GM15510 (cell line): Measurements from ENCODE around the gene PTPRN2.

ENCODE experiments used
- POLR2A ChIP-seq: IDR thresholded peaks from 3 replicates; pipeline ENCODE4 v1.6.1; 2011; ENCODE audit warnings: borderline replicate concordance; ENCODE audit not compliant: insufficient read length; ENCODE audit errors: extremely low read depth

The PTPRN2 gene

DNA sequence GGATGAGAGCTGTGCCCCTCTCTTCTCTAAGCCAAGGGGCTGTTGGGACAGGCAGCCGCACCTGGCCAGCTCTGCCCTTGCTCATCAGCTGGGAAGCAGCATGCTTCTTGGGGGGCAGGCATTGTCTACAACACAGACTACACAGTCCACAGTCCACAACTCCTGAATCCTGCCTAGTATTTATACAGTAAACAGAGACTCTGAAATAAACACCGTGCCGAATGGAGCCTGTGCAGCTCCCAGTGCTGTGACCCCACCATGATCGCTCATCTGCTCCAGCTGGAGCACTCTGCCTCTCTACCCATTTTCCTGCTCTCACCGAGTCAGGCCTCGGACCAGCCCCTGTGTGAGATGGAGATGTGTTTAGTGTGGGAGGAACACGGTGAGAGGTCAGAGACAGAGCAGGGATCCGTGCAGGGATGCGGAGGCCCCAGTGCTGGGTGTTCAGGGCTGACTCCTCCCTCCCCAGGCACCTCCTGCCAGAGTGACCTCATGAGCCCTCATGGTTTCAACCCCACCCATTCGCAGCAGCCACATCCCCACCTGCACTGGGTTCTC lies 642.8 kb downstream of the PTPRN2 start:
- TF ChIP-seq POLR2A: no peak

DNA sequence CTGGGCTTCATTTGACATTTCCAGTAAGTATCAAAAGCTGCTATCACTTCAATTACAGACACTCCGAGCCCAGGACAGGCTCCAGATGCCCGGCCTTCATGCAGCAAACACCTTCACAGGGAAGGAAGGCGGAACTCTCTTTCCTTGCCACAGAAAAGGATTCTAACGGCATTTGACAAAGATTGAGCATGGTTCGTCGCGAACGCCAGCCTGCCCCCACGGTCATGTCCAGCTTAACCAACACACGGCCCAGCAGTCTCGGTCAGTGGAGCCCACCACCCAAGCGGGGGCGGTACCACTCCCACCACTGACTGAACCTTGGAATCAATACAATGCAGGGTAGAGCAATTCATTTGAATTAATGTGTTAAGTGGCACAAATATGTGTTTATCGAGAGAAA lies 643.6 kb downstream of the PTPRN2 start:
- no peak for TF ChIP-seq POLR2A

DNA sequence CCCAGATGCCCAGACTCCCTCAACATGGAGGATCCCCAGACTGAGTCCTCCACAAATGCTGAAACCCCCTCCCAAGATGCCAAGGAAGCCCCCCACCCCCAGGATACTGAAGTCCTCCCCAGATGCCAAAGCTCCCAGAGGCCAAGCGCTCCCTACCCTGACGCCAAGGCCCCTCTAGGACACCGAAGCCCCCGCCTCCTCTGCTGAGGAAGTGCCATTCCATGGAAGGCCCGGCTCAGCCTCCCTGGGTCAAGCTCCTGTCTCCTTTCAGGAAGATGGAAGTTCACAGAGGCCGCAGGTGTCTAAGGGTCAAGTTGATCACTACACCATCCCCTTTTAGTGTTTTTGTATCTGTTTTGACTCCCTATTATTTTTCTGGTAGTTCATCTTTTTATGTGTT lies 644.1 kb downstream of the PTPRN2 start:
- no peak for TF ChIP-seq POLR2A

DNA sequence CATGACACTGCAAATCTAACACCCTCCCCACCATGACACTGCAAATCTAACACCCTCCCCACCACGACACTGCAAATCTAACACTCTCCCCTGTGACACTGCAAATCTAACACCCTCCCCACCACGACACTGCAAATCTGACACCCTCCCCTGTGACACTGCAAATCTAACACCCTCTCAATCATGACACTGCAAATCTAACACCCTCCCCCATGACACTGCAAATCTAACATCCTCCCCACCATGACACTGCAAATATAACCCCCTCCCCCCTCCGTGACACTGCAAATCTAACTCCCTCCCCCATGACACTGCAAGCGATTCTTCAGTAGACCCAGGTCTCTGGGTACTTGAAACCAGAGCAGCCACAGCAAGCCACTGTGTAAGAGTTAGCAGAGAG lies 646.4 kb downstream of the PTPRN2 start:
- TF ChIP-seq POLR2A: no peak

DNA sequence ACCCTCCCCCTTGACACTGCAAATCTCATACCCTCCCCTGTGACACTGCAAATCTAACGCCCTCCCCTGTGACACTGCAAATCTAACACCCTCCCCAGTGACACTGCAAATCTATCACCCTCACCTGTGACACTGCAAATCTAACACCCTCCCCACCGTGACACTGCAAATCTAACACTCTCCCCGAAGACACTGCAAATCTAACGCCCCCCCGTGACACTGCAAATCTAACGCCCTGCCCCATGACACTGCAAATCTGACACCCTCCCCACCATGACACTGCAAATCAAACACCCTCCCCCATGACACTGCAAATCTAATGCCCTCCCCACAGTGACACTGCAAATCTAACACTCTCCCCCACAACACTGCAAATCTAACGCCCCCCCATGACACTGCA lies 647.1 kb downstream of the PTPRN2 start:
- no peak for TF ChIP-seq POLR2A

DNA sequence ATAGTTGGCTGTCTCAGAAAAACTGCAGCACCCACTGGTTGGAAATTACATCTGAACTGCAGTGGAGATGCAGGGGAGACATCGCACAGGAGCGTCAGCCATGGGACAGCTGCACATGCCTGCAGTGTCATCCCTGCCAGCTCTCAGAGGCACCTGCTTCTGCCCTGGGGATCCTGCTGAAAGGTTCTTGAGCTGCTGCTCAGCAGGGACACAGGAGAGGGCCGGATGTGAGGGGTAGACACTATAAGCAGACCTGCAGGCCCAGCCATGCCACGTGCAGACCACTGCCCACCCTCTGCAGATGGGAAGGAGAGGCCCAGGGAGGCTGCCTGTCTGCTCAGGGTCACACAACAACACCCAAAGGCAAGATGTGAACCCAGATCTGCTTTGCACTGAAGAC lies 649.4 kb downstream of the PTPRN2 start:
- no peak for TF ChIP-seq POLR2A

DNA sequence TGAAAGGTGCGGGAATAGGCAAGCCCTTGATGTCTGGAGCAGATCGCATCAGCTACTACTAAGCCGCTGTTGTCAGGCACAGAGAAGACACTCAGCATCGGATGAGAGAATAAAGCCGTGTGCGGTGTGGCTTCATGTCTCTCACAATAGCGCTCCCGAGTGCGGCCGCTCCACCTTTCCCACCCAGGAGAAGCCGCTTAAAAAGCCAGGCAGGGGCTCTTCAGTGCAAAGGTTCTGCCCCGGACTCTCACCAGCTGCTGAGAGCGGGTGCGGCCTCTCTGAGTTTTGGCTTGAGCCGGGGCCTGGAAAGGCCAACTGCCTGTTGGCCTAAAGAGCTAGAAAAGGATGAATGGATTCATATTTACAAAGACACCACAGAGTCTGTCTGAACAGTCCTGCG lies 650.2 kb downstream of the PTPRN2 start:
- no peak for TF ChIP-seq POLR2A

DNA sequence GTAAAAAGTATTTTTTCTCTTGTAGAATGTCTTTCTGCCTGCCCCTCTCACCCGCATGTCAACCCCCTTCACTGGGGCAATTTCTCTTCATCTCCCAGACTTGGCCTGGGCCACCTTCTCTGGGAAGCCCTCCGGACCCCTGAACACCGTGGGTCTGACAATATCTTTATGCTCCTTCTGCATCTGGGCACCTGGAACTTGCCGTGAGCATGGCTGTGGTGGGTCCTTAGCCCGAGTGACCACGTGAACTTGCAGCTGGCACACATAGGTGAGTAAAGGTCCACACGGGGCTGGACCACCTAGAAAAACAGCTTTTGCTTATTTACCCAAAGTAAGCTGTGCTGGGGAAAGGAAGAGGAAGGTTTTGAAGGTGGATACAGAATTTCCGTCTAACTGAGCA lies 650.6 kb downstream of the PTPRN2 start:
- no peak for TF ChIP-seq POLR2A

DNA sequence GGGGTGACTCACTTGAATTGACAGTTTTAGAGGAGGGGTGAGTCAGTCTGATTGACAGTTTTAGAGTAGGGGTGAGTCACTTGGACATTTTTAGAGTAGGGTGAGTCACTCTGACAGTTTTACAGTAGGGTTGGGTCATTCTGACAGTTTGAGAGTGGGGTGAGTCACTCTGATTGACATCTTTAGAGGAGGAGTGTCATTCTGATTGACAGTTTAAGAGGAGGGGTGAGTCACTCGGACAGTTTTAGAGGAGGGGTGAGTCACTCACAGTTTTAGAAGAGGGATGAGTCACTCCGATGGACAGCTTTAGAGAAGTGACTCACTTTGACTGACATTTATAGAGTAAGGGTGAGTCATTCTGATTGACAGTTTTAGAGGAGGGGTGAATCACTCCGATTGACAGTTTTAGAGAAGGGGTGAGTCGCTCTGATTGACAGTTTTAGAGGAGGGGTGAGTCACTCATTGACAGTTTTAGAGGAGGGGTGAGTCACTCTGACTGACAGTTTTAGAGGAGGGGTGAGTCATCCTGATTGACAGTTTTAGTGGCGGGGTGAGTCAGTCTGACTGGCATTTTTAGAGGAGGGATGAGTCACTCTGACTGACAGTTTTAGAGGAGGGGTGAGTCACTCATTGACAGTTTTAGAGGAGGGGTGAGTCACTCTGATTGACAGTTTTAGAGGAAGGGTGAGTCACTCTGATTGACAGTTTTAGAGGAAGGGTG lies 655.0 kb downstream of the PTPRN2 start:
- TF ChIP-seq POLR2A: no peak

DNA sequence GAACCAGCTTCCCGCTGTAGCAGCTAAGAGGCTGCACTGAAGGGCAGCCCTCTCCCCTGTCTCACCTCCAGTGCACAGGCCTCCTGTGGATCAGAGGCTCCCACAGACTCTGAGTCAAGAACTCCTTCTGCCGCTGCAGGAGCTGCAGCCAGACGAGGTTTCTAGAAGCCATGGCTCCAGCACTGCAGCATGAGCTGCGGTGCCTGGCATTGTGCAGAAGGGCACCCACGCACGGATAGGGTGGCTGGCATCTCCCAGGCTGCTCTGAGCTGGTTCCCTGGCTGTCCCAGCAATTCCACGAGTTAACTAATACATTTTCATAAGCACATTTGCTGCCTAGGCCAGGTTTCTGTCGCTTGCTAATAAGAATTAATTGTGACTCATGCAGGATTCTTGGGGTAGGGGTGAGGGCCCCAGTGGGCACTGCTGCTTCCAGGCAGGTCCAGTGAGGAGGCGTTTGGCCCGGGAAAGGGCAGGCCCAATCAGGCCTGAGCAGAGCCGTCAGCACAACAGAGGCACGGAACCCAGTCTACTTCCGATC lies 656.6 kb downstream of the PTPRN2 start:
- no peak for TF ChIP-seq POLR2A

DNA sequence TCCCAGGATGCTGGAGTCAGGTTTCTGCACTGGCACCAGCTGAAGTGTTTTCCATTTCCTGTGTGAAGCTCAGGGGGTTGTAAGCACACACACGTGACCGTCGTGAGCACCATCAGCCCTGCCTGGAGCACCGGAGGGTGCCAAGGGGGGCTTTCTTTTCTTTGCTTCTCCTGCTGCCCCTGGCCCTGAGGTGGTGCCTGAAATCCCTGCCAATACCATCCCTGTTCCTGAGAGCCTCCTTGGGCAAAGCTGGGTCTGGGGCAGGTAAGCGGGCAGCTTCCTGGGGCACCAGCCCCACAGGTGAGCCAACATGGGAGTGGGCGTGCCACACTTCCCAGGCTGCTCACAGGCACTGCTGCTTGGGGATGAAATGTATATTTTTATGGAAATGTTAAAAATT lies 657.2 kb downstream of the PTPRN2 start:
- no peak for TF ChIP-seq POLR2A

DNA sequence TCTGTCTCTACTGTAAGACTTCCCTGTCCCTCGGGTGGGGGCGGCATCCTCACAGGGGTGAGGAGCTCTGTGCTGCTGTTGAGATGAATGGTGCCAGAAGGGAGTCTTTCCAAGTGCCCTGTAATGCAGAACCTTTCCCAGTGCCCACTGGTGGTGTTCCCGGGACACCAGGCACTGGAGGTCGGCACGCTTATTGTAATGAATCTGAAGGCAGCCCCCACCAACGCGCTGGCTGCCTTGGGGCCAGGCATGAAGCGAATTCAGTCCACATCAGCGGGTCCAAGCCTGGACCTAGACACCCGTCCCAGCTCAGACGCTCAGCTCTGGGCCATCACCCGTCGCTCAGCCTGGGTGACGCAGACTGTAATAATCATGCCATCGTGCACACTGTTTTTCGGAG lies 658.0 kb downstream of the PTPRN2 start:
- TF ChIP-seq POLR2A: no peak

DNA sequence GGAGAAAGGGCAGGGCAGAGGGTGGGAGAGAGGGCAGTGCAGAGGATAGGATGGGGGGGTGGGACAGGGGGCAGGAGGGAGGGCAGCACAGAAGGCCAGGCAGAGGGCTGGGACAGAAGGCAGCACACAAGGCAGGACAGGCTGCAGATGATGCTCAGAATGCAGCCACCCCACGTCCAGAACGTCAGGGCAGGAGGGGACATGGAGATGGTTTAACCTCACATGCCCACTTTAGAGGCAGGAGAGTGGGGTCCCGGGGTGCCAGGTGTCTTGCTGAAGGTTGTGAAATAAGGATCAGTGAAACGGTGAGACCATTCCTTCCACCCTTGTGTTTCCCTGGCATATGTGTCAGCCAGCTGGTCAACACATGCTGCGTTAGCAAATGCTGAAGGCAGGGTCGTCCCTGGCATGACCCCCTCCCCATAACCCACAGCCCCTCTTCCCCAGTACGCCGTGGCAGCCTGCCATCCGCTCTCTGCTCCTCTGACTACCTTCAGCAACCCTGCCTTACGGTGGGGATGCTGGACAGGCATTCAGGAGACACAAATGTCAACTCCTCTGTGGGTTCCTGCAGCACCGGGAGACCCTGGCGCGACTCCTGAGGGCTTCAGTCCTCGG lies 658.7 kb downstream of the PTPRN2 start:
- no peak for TF ChIP-seq POLR2A

DNA sequence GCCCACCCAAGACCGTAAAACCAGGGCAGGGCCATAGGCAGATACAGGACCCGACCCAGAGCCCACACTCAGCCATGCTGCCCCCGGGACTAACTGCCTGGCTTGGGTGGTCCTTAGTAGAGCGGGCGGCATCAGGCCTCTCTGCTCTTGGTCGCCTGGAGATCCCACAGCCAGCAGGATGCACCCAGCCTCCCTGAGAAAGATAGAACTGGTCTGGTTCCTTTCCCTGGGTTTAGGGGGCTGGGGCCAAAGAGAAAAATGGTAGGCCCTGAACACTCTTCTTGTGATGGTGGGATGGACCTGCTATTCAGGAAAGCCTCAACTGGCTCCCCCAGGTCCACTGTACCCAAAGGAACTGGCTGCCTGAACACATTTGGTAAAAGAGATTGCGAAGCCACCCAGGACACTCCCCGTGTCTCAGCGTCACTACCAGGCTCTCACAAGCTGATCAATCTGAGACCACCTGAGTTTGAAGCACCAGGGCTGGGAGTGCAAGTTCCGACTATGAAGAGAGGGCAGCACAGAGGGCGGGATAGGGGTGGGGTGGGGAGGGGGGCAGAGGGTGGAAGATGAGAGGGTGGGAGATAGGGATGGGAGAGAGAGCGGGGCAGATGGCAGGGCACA lies 659.3 kb downstream of the PTPRN2 start:
- TF ChIP-seq POLR2A: no peak

DNA sequence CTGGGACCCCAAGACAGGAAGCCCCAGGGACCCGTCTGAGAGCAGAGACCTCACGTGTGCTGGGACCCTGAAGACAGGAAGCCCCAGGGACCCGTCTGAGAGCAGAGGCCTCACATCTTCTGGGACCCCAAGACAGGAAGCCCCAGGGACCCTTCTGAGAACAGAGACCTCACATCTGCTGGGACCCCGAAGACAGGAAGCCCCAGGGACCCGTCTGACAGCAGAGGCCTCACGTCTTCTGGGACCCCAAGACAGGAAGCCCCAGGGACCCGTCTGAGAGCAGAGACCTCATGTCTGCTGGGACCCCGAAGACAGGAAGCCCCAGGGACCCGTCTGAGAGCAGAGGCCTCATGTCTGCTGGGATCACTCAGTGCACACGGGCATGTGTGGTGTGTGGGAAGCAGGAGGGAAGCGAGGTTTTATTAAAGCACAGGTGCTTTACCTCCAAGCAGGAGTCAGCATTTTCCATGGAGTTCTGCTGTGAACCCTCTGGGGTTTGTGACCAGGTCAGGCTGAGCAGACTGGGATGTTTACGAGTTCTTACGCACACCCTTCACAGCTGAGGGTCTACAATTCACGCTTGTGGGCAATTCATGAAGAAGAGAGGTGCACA lies 660.2 kb downstream of the PTPRN2 start:
- no peak for TF ChIP-seq POLR2A
